ENCODE results near the gene HLCS.
A peak's percentile ranks its signal among the peaks of the same experiment; 100 is the strongest.

The HLCS gene

DNA sequence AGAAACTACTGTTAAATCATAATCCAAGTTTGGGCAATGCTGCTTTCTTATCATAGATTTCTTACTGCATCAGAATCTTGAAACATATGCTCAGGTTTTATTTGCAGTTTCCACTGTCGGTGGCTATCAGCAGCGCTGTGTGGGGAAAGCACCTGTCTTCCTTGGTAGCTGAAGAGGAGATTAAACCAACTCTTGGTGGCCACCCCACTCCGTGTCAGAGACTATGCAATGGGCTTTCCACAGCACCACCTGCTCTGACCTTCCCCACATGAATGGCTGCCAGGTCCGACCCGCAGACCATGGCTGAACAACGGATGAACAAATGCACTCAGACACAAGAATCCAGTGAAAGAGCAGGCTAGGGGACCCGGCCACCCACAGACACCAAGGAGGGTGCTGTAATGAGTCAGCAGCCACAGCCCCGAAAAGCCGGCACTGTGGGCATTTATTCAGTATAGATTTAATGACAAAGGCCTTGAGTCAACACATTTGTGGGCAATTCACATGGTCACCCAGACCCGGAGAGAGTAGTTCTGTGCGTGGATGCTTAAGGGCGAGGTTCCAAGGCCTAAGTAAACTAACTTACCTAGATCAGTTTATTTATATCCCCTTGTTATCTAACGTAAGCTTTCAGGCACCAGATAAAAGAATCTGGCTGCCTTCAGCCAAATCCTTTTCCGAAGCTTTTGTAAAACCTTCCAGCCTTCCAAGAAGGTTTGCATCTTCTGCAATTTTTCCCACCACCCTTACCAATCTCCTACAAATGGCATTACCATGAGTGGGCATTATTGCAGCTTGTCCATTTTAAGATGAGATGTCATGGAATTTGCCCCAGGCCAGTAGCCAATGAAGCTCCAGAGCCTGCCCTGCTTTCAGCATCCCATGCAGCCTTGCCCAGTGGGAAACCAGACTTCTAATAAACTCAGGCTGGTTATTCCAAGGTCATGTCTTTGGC, 82.7 kb downstream of the HLCS start:
- DNase-seq (ENCODE audit: low read depth in 2 of 2): no peak

DNA sequence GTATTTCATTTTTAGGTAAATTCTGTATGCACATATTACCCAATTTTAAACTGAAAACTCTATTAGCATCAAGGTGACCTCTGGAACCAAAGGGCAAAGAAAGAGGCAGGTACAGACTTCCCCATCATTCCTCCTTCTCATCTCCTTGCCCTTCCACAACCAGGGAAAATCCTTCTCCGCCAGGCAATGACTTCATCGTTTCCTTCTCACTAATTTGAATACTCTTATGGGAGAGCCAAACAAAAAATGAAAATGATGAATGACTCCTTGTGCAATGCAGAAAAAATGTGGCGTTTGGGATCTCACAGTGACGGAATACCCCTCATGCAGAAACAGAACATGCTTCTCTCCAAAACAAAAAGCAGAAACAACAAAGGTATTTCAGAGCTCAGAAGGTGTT, 83.7 kb downstream of the HLCS start:
- no peak for DNase-seq (ENCODE audit: low read depth in 2 of 2)

DNA sequence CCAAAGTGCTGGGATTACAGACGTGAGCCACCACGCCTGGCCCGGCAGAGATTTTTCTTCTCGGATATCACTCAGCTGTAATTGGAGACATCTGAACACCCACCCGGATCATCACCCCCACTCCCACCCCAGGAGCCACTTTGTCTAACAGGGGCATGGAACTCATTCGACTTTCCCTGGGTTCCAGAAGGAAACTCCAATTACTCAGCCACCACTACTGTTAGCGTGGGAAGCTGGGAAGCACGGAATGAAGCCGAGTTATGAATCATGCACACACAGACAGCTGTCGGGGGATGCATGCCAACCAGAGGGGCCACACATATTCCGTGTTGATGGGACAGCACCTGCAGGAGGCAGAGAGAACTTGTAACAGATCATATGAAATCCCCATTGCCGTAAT, 85.2 kb downstream of the HLCS start:
- DNase-seq (ENCODE audit: low read depth in 2 of 2): no peak

DNA sequence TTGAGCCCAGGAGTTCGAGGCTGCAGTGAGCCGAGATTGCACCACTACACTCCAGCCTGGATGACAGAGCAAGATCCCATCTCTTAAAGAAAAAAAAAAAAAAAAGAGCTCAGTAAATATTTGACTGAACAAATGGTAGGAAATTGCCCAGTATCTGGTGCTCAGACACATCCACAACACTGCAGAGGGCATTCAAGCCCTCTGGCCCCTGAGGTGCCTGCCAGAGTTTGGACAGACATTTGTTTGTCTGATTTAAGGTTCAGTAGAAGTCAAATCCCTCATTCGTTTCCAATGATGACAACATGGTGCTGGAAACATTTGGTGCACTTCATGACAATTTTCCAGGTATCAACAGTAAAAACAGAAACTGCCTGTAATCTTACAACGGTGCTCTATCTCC, 86.6 kb downstream of the HLCS start:
- DNase-seq (ENCODE audit: low read depth in 2 of 2): no peak

DNA sequence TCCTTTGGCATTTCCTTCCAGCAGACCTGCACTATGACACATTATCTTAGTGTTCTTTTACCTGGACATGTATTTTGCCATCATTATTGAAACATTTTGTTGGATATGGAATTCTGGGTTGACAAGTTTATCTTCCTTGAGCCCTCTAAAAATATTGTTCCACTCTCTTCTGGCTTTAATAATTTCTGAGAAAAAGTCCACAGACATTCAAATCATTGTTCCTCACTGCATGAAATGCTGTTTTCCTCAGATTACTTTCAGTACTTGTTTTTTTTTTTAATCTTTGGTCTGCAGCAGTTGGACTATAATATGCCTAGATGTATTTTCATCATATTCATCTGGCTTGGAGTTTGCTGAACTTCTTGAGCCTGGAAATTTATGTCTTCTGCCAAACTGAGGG, 88.7 kb downstream of the HLCS start:
- DNase-seq (ENCODE audit: low read depth in 2 of 2): no peak

DNA sequence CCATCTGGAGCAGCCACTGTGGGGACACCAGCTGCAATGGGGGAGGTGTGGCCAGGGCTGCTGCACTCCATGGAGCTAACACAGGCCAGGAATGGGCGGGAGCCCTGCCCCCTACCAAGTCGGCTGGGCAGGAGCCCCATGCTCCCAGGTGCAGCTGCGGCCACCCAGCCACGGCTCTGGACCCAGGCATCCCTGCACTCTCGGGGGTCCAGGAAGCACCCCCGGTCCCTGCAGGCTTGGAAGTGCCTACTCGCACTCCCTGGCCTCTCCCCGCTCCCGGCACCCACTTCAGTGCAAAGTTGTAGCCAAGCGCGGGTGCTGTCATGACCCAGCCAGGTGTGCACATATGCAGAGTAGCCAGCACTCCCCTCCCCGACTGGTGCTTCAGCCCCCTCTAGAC, 91.8 kb downstream of the HLCS start:
- no peak for DNase-seq (ENCODE audit: low read depth in 2 of 2)

DNA sequence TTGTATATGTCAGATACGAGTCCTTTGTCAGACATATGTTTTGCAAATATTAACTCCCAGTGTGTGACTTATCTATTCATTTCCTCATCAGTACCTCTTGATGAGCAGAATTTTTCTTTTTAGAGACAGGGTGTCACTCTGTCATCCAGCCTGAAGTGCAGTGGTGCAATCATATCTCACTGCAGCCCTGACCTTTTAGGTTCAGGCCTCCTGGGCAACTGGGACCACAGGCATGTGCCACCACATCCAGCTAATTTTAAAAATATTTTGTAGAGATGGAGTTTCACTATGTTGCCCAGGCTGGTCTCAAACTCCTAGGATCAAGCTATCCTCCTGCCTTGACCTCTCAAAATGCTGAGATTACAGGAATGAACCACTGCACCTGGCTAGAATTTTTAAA, 93.0 kb downstream of the HLCS start:
- no peak for DNase-seq (ENCODE audit: low read depth in 2 of 2)

DNA sequence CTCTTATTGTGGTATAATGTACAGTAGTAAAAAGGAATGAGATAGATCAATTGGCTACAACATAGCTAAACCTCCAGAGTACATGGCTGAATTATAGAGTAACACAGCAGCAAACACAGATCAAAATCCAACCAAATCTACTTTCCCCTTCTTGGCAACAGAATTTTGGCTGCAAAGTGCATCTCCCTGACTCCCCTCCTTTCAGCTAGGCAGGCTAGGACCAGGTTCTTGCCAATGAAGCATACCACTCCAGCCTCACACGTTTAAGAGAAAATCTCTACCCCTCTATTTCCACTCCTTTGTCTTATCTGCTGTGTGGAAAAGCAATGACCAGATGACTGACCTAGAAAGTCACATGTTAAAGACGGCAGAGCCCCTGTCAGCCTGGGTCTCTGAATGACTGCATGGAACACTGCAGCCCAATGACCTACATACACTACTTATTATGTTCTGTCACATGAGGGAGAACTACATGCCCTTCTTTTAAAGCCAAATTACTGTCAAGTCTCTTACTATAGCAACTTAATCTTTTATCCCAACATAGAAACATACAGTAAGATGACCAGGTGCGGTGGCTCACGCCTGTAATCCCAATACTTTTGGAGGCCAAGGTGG, 99.1 kb downstream of the HLCS start:
- DNase-seq (ENCODE audit: low read depth in 2 of 2): no peak

DNA sequence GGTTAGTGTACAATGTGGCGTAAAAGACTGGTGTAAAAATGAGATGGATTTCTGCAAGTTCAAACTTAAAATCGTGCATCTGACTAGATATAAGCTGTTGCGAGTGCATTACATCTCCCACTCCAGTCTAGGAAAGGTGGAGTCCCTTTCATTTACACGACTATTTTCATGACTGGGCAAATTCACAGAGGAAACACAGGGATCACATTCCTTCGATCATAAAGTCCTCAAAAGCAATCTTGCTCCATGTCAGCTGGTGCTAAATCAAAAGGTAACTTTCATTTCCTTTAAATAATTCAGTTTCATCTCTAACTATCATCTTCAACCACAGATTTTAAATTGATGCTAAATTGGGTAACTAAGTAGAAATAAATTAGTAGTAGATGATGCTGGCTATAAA, 100.0 kb downstream of the HLCS start:
- no peak for DNase-seq (ENCODE audit: low read depth in 2 of 2)

DNA sequence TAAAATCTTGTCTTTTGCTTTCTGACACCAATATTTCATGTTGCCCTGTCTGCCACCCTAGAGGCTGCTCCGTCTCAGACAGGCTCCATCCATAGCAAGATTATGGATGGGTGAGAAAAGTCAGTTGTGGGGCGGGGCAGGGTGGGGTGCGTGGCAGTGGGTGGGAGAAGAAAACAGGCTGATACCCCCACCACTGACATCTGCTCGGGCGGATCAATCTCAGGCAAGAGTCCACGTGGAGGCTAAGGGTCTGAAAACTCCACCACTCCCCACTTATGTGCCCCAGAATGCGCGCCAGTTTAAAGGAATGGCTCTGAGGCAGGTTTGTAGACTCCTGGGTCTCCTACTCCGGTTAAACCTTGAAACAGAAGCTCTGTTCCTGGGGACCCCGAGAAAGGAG, 101.5 kb downstream of the HLCS start:
- DNase-seq (ENCODE audit: low read depth in 2 of 2): no peak

DNA sequence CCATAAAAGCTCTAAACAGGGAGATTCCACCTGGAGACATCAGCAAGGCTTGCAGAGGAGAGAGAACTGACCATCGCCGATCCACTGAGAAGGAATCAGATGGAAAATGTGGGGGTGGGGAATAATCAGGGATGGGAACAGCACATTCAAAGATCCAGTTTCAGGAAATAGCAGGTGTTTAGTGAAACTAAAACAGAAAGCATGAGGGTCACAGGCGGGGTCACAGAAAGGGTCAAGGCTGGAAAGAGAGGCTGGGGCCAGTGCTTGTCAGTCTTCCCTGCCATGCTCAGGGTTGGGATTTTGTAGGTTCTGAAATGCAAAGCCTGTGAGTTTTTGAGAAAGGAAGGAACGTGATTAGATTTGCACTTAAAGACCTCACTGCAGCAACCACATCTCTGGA, 103.2 kb downstream of the HLCS start:
- no peak for DNase-seq (ENCODE audit: low read depth in 2 of 2)

DNA sequence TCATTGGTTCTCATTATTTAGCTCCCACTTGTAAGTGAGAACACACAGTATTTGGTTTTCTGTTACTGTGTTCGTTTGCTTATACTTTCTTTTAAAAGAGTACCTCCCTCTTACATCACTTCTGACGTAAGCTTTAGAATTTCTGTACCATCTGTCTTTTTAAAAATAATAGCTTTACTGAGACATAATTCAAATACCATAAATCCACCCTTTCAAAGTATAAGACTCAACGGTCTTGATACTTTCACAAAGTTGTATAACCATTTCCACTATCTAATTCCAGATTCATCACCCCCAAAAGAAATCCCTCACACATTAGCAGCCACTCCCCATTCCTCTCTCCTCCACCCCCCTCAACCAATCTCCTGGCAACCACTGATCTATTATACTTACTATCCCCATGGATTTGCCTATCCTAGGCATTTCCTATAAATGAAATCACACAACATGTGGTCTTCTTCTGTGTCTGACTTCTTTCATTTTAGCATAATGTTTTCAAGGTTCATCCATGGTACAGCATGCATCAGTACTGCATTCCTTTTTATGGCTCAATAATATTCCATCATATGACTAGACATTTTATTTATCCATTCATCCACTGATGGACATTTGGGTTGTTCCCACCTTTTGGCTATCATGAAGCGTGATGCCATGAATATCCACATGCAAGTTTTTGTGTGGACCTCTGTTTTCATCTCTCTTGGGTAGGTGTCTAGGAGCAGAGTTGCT, 104.7 kb downstream of the HLCS start:
- DNase-seq (ENCODE audit: low read depth in 2 of 2): no peak

DNA sequence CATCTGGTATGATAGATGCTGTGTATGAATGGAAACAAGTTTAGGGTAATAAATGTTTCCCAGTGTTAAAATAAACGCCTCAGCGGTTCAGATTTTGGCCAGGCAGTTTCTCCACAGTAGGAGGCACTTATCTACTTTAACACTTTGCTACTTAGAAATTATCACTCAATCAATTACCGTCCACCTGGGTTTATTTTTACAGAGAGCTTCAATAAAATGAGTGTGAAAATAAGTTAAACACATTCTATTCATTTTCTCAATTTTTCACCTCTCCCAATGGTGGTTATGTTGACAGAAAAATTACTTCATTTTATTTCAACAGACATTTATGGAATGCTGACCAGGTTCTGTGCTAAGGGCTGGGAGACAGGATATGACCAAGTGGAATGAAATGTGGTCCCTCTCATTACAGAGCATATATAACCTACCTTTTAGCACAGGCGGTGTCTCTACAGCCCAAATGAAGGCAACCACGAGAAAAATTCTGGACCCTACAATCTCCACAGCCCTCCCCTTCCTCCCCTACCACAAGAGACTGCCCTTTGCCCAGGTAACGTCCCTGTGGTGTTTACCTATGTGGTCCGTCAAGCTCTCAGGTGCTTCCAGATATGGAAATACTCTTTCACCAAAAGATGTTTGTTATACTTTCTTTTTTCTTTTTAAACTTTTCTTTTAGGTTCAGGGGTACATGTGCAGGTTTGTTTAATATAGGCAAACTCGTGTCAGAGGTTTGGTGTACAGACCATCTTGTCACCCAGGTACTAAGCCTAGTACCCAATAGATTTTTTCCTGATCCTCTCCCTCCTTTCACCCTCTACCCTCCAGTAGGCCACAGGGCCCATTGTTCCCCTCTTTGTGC, 105.5 kb downstream of the HLCS start:
- no peak for DNase-seq (ENCODE audit: low read depth in 2 of 2)

DNA sequence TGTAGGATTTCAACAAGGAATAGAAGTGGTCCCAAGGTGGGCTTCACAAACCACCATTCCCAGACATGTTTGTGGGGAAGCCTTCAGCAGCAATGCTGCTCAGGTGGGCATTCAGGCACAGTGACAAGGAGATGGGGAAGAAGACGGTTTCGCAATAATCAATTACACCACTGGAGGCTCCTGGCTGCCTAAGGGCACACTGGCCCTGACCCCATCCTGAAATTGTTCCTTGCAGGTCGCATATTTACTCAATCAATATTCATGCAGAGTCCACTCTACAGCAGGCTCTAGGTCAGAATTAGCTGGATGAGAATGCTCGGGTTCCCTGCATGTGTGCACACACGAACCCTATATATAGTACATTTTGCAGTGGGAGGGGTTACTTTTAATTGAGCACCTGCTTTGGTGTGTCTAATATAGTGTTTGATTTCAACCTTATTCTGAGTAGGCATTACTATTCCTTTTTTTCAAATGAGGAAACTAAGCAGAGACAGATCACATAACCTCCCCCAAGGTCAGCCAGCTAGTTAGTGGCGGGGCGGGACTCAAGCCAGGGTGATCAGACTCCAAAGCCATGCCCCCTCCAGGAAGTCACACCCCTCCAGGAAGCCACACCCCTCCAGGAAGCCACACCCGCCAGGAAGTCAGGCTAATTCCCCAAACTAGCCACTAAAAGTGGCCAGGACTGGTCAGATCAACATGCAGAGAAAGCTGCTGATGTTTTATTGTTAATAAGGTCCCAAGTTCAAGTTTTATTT, 106.5 kb downstream of the HLCS start:
- DNase-seq (ENCODE audit: low read depth in 2 of 2): peak; percentile 7 to 20

DNA sequence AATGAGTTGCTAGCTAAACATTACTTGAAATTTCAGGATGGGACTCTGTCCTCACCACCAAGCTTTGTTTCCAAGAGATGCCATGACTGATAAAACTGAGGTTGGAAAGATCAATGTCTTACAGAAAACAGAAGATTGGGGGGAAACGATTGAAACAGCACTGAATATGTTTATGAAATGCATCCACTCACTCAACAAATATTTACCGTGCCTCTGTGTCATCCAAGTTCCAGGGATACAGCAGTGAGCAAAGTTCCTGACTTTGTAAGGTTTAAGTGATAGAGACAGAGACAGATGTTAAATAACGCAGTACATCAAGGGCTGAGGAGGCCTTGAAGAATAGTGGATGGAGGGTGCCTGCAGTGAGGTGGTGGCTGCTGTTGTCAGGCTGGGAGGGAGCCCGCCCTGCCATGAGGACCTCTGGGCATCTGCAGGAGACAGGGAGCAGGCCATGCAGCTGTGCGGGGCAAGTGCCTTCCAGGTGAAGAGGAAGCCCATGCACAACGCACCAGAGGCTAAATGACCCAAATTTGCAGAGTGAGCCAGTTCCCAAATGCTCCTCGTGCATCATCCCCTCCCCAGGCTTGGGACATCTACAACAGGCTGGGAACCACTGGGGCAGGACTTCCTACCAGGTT, 108.0 kb downstream of the HLCS start:
- no peak for DNase-seq (ENCODE audit: low read depth in 2 of 2)

DNA sequence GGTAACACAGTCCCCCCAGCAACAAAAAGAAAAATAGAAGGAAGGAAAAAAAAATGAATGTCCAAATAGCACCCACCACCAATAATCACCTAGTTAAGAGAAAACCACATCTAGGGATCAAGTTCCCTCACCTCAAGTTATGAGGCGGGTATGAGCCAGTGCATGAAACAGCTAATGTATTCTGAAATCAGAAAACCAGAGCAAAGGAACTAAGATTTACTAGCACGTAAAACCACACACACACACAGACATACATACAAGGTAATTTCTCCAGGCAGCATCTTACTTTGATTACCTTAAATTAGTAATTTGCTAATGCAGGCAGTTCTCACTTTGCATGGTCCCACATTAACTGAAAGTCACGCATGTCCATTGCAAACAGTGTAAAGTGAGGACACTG, 109.8 kb downstream of the HLCS start:
- no peak for DNase-seq (ENCODE audit: low read depth in 2 of 2)

DNA sequence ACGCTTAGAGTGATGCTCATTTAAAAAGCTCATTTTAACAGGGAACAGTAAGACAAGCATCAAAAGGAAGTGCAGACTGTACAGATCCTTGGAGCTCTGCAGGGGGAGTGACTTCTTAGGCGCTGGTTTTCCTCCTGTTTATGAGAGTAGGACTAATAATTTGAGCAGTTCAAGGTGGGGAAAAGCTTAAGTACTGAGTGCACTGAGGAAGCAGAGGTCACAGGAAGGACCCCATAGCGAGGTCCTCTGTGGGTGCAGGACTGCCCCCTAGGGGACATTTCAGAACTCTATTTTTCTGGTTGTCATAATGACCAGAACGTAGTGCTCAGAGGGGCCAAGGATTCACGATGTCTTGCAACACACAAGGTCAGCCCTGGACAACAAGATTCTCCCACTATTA, 112.1 kb downstream of the HLCS start:
- DNase-seq (ENCODE audit: low read depth in 2 of 2): no peak

DNA sequence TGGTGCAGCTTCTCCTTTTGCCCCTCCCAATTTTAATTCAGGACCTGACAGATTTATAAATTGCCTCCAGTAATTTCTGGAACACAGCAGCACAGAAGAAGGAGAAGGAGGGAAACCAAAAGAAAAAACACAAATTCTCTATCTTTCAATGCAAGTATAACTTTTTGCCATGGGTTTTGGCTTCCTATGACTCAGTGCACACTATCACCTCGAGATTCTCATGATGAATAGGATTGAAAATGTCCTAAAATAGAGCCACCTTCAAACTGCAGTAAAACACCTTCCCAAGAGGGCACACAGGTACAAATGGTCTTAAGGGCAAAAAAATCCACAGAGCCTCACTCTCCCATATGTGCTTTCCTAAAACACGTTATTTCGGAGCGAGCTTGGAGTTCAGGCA, 113.6 kb downstream of the HLCS start:
- DNase-seq (ENCODE audit: low read depth in 2 of 2): no peak

DNA sequence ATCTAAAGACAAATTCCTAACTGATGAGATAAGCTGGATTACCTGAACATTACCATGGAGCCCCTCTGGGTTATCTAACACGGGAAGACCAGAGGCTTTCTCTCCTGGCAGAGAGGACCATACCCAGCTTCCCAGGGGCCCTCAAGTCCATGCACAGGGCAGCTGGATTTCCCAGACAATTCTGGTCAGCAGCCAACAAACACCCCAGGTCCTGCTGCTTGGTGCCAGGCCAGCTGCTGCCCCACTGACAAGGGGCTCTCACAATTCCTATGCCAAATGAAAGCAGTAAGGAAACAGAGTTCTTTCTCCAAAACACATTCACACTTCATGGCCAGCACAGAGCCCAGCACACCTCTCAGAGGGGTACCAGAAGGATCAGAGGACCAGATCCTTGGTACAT, 114.2 kb downstream of the HLCS start:
- no peak for DNase-seq (ENCODE audit: low read depth in 2 of 2)

DNA sequence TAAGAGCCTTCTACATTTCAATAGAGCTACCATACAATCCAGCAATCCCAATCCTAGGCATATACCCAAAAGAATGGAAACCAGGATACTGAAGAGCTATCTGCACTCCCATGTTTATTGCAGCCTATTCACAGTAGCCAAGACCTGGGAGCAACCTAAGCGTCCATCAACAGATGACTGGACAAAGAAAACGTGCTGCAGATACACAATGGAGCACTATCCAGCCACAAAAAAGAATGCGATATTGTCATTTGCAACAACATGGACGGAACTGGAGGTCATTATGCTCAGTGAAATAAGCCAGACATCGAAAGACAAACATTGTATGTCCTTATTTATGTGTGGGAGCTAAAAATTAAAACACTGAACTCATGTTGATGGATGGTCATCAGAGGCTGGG, 115.3 kb downstream of the HLCS start:
- no peak for DNase-seq (ENCODE audit: low read depth in 2 of 2)

DNA sequence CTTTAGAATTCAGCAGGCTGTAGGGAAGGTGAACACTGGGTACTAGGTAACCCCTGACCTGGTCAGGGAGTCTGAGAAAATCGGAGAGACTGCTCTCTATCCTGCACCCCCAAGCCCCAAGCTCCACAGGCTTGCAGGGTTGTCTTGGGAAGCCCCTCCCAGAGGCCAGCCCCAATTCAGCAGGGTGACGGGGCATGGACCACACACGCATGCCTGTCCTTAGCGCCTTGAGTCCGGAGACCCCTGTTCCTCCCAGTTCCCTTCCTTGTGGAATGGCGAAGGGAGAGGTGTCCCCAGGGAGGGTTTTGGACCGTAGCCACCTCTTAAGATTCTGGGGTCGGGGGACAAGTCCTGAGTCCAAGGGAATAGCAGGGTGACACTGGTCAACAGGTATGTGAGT, 116.1 kb downstream of the HLCS start:
- DNase-seq (ENCODE audit: low read depth in 2 of 2): no peak

Data from stimulated activated CD8-positive, alpha-beta memory T cell treated with anti-CD3 and anti-CD28 coated beads, Interleukin-15, amount 100 ng/mL, for 48 hours (primary cell).